GM21717 (cell line): Measurements from ENCODE around the gene CGGBP1.
"Not testable (repeated sequence)": the region's sequence is repeated elsewhere in the genome, so short reads cannot be mapped to it uniquely, and the experiment has no call there.

Source experiments
- ATAC-seq: cut with Tn5 transposase; IDR thresholded peaks from one replicate; pipeline ENCODE4 v1.9.1; 2021; ENCODE audit warnings: mild to moderate bottlenecking, moderate library complexity; ENCODE audit not compliant: unreplicated experiment

Gene CGGBP1

GRCh38 chr3:88034491-88035275, 24.1 kb downstream of the CGGBP1 start:
- no peak for ATAC-seq

- no peak for ATAC-seq
Observed at GRCh38 chr3:88033808-88034207, 25.0 kb downstream of the CGGBP1 start.

DNA sequence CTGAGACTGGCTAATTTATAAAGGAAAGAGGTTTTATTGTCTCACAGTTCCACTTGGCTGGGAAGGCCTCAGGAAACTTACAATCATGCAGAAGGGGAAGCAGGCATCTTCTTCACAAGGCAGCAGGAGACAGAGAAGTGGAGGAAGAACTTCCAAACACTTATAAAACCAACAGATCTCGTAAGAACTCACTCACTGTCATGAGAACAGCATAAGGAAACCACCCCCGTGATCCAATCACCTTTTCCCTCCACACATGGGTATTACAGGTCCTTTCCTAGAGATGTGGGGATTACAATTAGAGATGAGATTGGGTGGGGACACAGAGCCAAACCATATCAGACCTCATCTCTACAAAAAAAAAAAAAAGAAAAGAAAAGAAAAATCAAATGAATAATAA, 25.7 kb downstream of the CGGBP1 start:
- no peak for ATAC-seq

GRCh38 chr3:88032245-88032644, 26.6 kb downstream of the CGGBP1 start:
- peak; percentile 23 for ATAC-seq

- ATAC-seq, result peak; percentile 91
Observed at GRCh38 chr3:88031642-88032077, 27.1 kb downstream of the CGGBP1 start.

- no peak for ATAC-seq
Observed at GRCh38 chr3:88030210-88030609, 28.6 kb downstream of the CGGBP1 start.

- no peak for ATAC-seq
Observed at GRCh38 chr3:88028876-88029275, 29.9 kb downstream of the CGGBP1 start.

DNA sequence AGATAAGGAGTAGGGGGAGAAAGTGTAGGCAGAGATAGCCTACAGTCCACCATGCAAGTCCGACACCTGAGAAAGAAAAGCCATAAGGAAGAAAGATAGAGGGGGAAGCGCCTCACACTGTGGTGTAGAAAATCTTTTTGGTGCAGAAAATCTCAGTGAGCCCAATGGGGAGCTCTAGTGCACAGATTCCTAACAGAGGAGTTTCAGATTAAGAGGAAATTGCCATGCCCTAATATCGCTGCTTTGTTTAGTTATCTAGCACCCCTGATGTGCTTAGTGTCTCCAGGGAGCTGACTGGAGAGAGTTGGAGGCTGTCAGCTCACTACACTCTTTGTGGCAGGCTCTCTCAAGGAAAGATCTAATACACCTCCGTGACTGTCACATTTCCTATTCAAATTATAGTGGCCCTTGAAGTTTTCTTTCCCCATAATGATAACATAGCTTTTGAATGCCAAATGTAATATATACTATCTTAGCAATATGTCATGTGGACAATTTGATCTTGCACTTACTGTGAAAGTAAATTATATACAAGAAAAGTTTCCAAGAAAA, 33.7 kb downstream of the CGGBP1 start:
- ATAC-seq, result no peak

GRCh38 chr3:88019024-88019423, 39.8 kb downstream of the CGGBP1 start:
- ATAC-seq, result peak; percentile 95

DNA sequence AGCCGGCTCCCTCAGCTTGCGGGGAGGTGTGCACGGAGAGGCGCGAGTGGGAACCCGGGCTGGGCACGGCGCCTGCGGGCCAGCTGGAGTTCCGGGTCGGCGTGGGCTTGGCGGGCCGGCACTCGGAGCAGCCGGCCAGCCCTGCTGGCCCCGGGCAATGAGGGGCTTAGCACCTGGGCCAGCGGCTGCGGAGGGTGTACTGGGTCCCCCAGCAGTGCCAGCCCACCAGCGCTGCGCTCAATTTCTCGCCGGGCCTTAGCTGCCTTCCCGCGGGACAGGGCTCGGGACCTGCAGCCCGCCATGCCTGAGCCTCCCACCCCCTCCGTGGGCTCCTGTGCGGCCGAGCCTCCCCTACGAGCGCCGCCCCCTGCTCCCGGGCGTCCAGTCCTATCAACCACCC, 43.1 kb downstream of the CGGBP1 start:
- not testable (repeated sequence) for ATAC-seq

DNA sequence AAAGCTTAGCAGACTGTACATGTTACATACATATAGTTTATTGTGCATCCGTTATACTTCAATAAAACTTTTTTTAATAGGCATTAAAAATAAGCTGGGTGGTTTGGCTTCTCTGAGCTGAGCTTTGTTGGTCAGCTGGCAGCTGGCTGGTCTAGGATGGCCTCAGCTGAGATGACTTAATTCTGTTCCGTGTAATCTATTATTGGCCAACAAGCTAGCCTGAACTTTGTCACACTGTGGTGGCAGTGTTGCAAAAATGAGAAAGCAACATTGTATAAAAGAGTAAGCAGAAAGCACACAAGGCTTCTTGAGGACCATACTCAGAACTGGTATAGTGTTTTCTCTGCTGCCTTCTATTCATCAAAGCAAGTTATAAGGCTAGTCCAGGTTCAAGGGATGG, 45.2 kb downstream of the CGGBP1 start:
- no peak for ATAC-seq

GRCh38 chr3:88010810-88011209, 48.0 kb downstream of the CGGBP1 start:
- no peak for ATAC-seq

GRCh38 chr3:88009066-88009465, 49.7 kb downstream of the CGGBP1 start:
- ATAC-seq, result no peak

DNA sequence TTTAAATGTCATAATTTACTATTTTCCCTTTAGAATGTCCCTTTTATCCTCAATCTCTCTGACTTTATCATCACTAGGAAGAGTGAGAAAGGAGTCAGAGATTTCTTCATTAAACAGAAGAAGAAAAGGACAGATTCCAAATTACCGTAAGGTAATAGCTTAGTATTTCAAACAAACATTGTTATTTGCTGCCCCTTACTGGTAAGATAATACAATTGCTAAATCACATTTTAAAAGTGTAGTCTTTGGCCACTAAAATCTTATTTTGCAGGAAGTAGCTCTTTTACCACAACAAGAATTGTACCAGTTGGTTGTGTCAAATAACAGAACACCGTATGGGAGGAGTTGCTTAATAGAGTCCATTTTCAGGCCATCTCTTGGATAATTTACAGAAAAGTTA, 53.7 kb downstream of the CGGBP1 start:
- ATAC-seq, result no peak

GRCh38 chr3:88003115-88003755, 55.6 kb downstream of the CGGBP1 start:
- no peak for ATAC-seq

- no peak for ATAC-seq
Observed at GRCh38 chr3:88002448-88002847, 56.4 kb downstream of the CGGBP1 start.
